ENCODE results near the gene SIAH3.

Gene SIAH3

GRCh38 chr13:45834411-45834994 lies 17.1 kb downstream of the SIAH3 start:
- Histone ChIP-seq H3K9ac (ENCODE audit: low read depth, low read length) (no peak overlapping the region), H3K4me1 (ENCODE audit: insufficient read depth, low read length) (peaks cover 17% of the 10 kb centered on the region), H3K27ac (ENCODE audit: low read depth, low read length) (no peak overlapping the region), H3K27me3 (ENCODE audit: insufficient read depth, low read length) (no peaks in the 10 kb centered on the region), H3K9me3 (ENCODE audit: insufficient read depth, low read depth, low read length) (no peaks in the 10 kb centered on the region), H3K4me3 (ENCODE audit: low read length) (no peak overlapping the region), H3K36me3 (ENCODE audit: insufficient read depth, low read length) (no peaks in the 10 kb centered on the region)
- 81% methylated on average over 6 of the region's 7 CpGs for WGBS

- WGBS: 76% methylated on average over 5 of the region's 5 CpGs
- no peak overlapping the region for H3K4me3 ChIP-seq (ENCODE audit: low read length)
- H3K27me3 ChIP-seq (ENCODE audit: insufficient read depth, low read length): no peaks in the 10 kb centered on the region
- H3K9me3 ChIP-seq (ENCODE audit: insufficient read depth, low read depth, low read length): no peaks in the 10 kb centered on the region
- H3K4me1 ChIP-seq (ENCODE audit: insufficient read depth, low read length): peaks cover 20% of the 10 kb centered on the region
- H3K36me3 ChIP-seq (ENCODE audit: insufficient read depth, low read length): no peaks in the 10 kb centered on the region
- H3K9ac ChIP-seq (ENCODE audit: low read depth, low read length): no peak overlapping the region
- no peak overlapping the region for H3K27ac ChIP-seq (ENCODE audit: low read depth, low read length)
Measured at GRCh38 chr13:45833663-45834375, 17.7 kb downstream of the SIAH3 start.

- Histone ChIP-seq H3K27ac (ENCODE audit: low read depth, low read length) (no peak overlapping the region), H3K9me3 (ENCODE audit: insufficient read depth, low read depth, low read length) (no peaks in the 10 kb centered on the region), H3K4me1 (ENCODE audit: insufficient read depth, low read length) (peaks cover 22% of the 10 kb centered on the region), H3K9ac (ENCODE audit: low read depth, low read length) (no peak overlapping the region), H3K4me3 (ENCODE audit: low read length) (no peak overlapping the region), H3K36me3 (ENCODE audit: insufficient read depth, low read length) (no peaks in the 10 kb centered on the region), H3K27me3 (ENCODE audit: insufficient read depth, low read length) (no peaks in the 10 kb centered on the region)
- 98% methylated on average over 4 of the region's 4 CpGs for WGBS
Measured at GRCh38 chr13:45833242-45833641, 18.3 kb downstream of the SIAH3 start.

GRCh38 chr13:45831851-45832250 lies 19.7 kb downstream of the SIAH3 start:
- Histone ChIP-seq H3K9me3 (ENCODE audit: insufficient read depth, low read depth, low read length) (no peaks in the 10 kb centered on the region), H3K9ac (ENCODE audit: low read depth, low read length) (no peak overlapping the region), H3K27ac (ENCODE audit: low read depth, low read length) (no peak overlapping the region), H3K4me1 (ENCODE audit: insufficient read depth, low read length) (peaks cover 19% of the 10 kb centered on the region), H3K4me3 (ENCODE audit: low read length) (no peak overlapping the region), H3K27me3 (ENCODE audit: insufficient read depth, low read length) (no peaks in the 10 kb centered on the region), H3K36me3 (ENCODE audit: insufficient read depth, low read length) (no peaks in the 10 kb centered on the region)
- WGBS: 94% methylated on average over 4 of the region's 4 CpGs

DNA sequence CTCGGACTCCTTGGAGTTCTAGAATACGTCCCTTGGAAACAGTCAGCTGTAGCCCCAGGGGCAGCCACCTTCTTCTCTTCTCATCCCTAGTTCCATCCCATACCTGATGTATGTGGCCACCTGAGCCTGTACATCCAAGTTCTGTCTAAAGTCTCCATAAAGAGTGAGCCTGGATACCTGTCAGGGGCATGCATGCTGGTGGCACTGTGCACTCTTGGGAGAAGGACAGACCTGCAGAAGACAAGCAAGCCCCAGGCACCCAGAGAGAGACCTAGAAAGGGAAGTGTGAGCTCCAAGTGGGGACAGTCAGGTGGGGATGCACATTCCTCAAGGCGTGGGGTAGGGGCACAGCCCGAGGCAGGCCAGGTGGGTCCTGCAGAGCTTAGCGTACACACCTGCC lies 21.4 kb downstream of the SIAH3 start:
- Histone ChIP-seq H3K4me3 (ENCODE audit: low read length) (no peak overlapping the region), H3K9me3 (ENCODE audit: insufficient read depth, low read depth, low read length) (no peaks in the 10 kb centered on the region), H3K27me3 (ENCODE audit: insufficient read depth, low read length) (no peaks in the 10 kb centered on the region), H3K4me1 (ENCODE audit: insufficient read depth, low read length) (peaks cover 19% of the 10 kb centered on the region), H3K9ac (ENCODE audit: low read depth, low read length) (no peak overlapping the region), H3K36me3 (ENCODE audit: insufficient read depth, low read length) (no peaks in the 10 kb centered on the region), H3K27ac (ENCODE audit: low read depth, low read length) (no peak overlapping the region)
- WGBS: 97% methylated on average over 5 of the region's 5 CpGs

DNA sequence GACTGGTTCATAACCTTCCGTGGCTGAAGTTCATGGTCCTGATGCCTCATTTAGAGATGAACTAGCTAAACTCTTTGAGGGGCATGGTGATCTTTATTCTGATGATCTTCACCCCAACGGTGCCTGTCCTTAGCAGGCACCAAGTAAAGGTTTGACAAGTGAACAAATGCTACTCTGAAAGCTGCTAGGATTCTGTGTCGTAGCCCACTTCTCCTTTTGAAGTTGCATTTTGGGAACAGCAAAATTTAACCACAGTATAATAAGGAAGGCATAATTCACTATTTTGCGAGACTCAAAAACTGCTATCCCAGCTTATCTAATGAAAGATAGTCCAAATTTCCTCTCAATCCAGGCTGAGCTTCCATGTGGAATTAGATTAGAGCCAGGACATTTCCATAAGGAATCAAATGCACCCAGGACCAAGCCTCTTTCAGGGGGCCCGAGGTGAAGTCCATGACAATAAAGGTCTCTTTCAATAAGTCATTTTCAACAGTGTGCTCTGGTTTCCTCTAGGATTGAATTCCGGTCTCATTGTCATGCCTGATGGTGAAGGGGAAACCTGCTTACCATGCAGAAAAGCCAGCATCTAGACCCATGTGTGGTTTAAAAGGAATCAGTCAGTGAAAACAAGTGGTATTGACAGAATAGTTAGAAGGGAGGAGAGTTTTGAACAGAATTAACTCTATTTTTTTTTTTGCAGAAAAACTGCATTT lies 23.1 kb downstream of the SIAH3 start:
- peaks cover 12% of the 10 kb centered on the region for H3K4me1 ChIP-seq (ENCODE audit: insufficient read depth, low read length)
- WGBS: 77% methylated on average over 6 of the region's 6 CpGs
- H3K9me3 ChIP-seq (ENCODE audit: insufficient read depth, low read depth, low read length): no peaks in the 10 kb centered on the region
- no peaks in the 10 kb centered on the region for H3K27me3 ChIP-seq (ENCODE audit: insufficient read depth, low read length)
- H3K27ac ChIP-seq (ENCODE audit: low read depth, low read length): peak overlapping the region; percentile 59; the same call in 1 of the 2 replicates
- H3K36me3 ChIP-seq (ENCODE audit: insufficient read depth, low read length): no peaks in the 10 kb centered on the region
- no peak overlapping the region for H3K9ac ChIP-seq (ENCODE audit: low read depth, low read length)
- H3K4me3 ChIP-seq (ENCODE audit: low read length): no peak overlapping the region

DNA sequence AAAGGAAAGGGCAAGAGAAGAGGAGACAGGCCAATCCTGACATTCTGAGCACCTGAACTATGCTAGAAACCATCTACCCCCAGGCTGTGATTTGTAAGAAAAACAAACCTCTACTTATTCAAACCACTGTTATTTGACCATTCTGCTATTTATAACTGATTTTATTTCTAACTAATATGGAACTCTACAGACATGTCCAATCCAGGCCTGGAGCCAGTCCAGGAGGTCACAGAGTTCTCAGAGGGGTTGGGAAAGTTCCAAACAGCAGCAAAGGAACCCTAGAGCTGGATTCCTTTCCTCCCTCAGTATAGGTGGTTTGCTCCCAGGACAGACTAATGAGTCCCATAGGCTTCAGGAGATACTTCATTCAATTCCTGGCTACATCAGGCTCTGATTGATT lies 24.2 kb downstream of the SIAH3 start:
- Histone ChIP-seq H3K9ac (ENCODE audit: low read depth, low read length) (no peak overlapping the region), H3K27ac (ENCODE audit: low read depth, low read length) (no peak overlapping the region), H3K36me3 (ENCODE audit: insufficient read depth, low read length) (no peaks in the 10 kb centered on the region), H3K27me3 (ENCODE audit: insufficient read depth, low read length) (no peaks in the 10 kb centered on the region), H3K9me3 (ENCODE audit: insufficient read depth, low read depth, low read length) (no peaks in the 10 kb centered on the region), H3K4me1 (ENCODE audit: insufficient read depth, low read length) (peaks cover 18% of the 10 kb centered on the region), H3K4me3 (ENCODE audit: low read length) (no peak overlapping the region)

GRCh38 chr13:45826731-45827130 lies 24.8 kb downstream of the SIAH3 start:
- no peak overlapping the region for H3K27ac ChIP-seq (ENCODE audit: low read depth, low read length)
- H3K4me1 ChIP-seq (ENCODE audit: insufficient read depth, low read length): peaks cover 18% of the 10 kb centered on the region
- no peaks in the 10 kb centered on the region for H3K36me3 ChIP-seq (ENCODE audit: insufficient read depth, low read length)
- no peaks in the 10 kb centered on the region for H3K27me3 ChIP-seq (ENCODE audit: insufficient read depth, low read length)
- 93% methylated on average over 5 of the region's 5 CpGs for WGBS
- no peak overlapping the region for H3K4me3 ChIP-seq (ENCODE audit: low read length)
- H3K9me3 ChIP-seq (ENCODE audit: insufficient read depth, low read depth, low read length): no peaks in the 10 kb centered on the region
- no peak overlapping the region for H3K9ac ChIP-seq (ENCODE audit: low read depth, low read length)

- H3K4me3 ChIP-seq (ENCODE audit: low read length): no peak overlapping the region
- no peak overlapping the region for H3K27ac ChIP-seq (ENCODE audit: low read depth, low read length)
- H3K27me3 ChIP-seq (ENCODE audit: insufficient read depth, low read length): no peaks in the 10 kb centered on the region
- H3K36me3 ChIP-seq (ENCODE audit: insufficient read depth, low read length): no peaks in the 10 kb centered on the region
- H3K9ac ChIP-seq (ENCODE audit: low read depth, low read length): no peak overlapping the region
- WGBS: 100% methylated on average over 2 of the region's 4 CpGs
- H3K9me3 ChIP-seq (ENCODE audit: insufficient read depth, low read depth, low read length): no peaks in the 10 kb centered on the region
- H3K4me1 ChIP-seq (ENCODE audit: insufficient read depth, low read length): peaks cover 18% of the 10 kb centered on the region
Measured at GRCh38 chr13:45825387-45825650, 26.2 kb downstream of the SIAH3 start.

DNA sequence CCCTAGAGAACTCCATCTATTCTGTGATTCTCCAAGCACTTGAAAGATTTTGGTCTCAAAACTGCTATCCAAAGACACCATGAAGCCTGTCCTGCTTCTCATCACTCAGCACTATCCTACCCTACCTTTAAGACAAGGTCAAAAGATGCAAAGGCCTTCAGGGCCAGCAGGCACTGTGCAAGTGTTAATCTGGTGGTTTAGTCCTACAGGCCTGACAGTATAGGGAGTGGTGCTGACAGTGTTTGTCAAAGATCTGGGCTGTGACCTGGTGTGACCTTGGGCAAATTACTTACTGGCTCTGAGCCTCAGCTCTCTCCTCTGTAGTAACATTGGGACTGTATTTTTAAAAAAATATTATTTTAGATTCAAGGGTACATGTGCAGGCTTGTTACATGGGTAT lies 28.0 kb downstream of the SIAH3 start:
- H3K4me3 ChIP-seq (ENCODE audit: low read length): no peak overlapping the region
- peaks cover 2% of the 10 kb centered on the region; the same call in 1 of the 2 replicates for H3K9me3 ChIP-seq (ENCODE audit: insufficient read depth, low read depth, low read length)
- H3K27me3 ChIP-seq (ENCODE audit: insufficient read depth, low read length): no peaks in the 10 kb centered on the region
- H3K36me3 ChIP-seq (ENCODE audit: insufficient read depth, low read length): no peaks in the 10 kb centered on the region
- no peak overlapping the region for H3K27ac ChIP-seq (ENCODE audit: low read depth, low read length)
- no peak overlapping the region for H3K9ac ChIP-seq (ENCODE audit: low read depth, low read length)
- peaks cover 13% of the 10 kb centered on the region for H3K4me1 ChIP-seq (ENCODE audit: insufficient read depth, low read length)

DNA sequence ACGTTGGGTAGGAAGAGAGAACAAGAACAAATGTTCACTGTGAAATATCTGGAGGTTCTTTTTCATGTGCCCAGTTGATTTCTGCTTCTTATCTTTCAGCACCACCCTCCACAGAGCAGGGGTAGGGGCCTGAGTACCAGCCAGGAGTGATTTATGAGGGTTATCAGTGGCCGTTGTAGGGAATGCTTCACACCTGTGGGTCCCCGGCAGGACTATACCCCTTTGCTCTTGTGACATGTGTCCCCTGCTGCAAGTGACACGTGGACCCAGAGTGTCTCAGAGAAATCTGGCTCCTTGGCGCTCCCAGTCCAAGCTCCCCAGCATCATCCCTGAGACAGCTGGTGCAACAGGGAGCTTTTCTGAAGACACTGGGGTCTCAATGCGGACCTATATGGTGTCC lies 29.7 kb downstream of the SIAH3 start:
- Histone ChIP-seq H3K9me3 (ENCODE audit: insufficient read depth, low read depth, low read length) (peaks cover 5% of the 10 kb centered on the region; the same call in 1 of the 2 replicates), H3K36me3 (ENCODE audit: insufficient read depth, low read length) (no peaks in the 10 kb centered on the region), H3K27ac (ENCODE audit: low read depth, low read length) (no peak overlapping the region), H3K4me1 (ENCODE audit: insufficient read depth, low read length) (0 out of 2 replicates have a peak, but pooled peaks cover 6% of the 10 kb centered on the region), H3K27me3 (ENCODE audit: insufficient read depth, low read length) (no peaks in the 10 kb centered on the region), H3K4me3 (ENCODE audit: low read length) (no peak overlapping the region), H3K9ac (ENCODE audit: low read depth, low read length) (no peak overlapping the region)
- 85% methylated on average over 6 of the region's 6 CpGs for WGBS

Measured in HUES64 (cell line).